Fibroblast of mammary gland (primary cell): Measurements from ENCODE around the gene PHRF1.

Experiments
- DNase-seq: peaks from one replicate; pipeline ENCODE4 v3.0.0-alpha.2; 2010; ENCODE audit warnings: low read depth
- H3K4me3 ChIP-seq: 2 replicates; pipeline ENCODE4 v1.5.1; 2011; ENCODE audit warnings: low read depth, mild to moderate bottlenecking, low read length, moderate library complexity; ENCODE audit not compliant: control insufficient read depth
- TF ChIP-seq, protein P1 (sequence below): conservative IDR thresholded peaks from 2 replicates; pipeline ENCODE4 v1.5.1; 2011; ENCODE audit warnings: low read depth, low read length, inconsistent platforms; ENCODE audit not compliant: control insufficient read depth, insufficient read depth

The PHRF1 gene

GRCh38 chr11:626475-627307 lies 50.4 kb downstream of the PHRF1 start, which contains the start of gene SCT:
SCT (minus strand) TSS chr11:627181; CDS start chr11:627143, 38 bp downstream.
- TF ChIP-seq, protein P1, sequence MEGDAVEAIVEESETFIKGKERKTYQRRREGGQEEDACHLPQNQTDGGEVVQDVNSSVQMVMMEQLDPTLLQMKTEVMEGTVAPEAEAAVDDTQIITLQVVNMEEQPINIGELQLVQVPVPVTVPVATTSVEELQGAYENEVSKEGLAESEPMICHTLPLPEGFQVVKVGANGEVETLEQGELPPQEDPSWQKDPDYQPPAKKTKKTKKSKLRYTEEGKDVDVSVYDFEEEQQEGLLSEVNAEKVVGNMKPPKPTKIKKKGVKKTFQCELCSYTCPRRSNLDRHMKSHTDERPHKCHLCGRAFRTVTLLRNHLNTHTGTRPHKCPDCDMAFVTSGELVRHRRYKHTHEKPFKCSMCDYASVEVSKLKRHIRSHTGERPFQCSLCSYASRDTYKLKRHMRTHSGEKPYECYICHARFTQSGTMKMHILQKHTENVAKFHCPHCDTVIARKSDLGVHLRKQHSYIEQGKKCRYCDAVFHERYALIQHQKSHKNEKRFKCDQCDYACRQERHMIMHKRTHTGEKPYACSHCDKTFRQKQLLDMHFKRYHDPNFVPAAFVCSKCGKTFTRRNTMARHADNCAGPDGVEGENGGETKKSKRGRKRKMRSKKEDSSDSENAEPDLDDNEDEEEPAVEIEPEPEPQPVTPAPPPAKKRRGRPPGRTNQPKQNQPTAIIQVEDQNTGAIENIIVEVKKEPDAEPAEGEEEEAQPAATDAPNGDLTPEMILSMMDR = no peak
- no peak for DNase-seq
- H3K4me3 ChIP-seq = no peak within 1 kb of the TSS

DNA sequence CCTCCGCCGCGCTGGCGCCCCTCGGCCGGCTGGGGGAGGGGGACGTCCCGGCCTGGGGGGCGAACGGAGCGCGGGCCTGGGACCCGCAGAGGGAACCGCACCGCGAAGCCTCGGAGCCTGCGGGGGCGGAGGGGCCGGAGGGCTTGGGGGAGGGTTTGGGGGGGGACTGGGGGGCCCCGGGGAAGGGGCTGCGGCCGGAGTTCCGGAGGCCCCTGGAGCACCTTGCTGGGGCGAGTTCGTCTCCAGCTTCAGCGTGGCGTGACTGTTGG lies 51.0 kb downstream of the PHRF1 start:
- TF ChIP-seq, protein P1 = no peak
- H3K4me3 ChIP-seq = no peak overlapping the region
- no peak for DNase-seq

GRCh38 chr11:628056-628455 lies 51.8 kb downstream of the PHRF1 start:
- TF ChIP-seq, protein P1 = no peak
- DNase-seq = no peak
- H3K4me3 ChIP-seq = no peak overlapping the region

GRCh38 chr11:629237-629583 lies 52.9 kb downstream of the PHRF1 start:
- no peak overlapping the region for H3K4me3 ChIP-seq
- TF ChIP-seq, protein P1 = no peak
- no peak for DNase-seq

DNA sequence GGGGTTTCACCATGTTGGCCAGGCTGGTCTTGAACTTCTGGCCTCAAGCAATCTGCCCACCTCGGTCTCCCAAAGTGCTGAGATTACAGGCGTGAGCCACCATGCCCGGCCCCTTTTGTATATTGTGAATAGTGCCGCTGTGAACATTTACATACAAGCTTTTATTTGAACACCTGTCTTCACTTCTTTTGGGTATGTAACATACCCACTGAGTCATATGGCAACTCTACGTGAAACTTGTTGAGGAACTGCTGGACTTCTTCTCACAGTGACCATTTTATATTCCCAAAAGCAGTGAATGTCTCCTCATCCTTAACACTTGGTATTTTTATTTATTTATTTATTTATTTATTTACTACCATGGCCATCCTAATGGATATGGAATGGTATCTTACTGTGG lies 54.6 kb downstream of the PHRF1 start:
- no peak for DNase-seq
- TF ChIP-seq, protein P1 = no peak
- H3K4me3 ChIP-seq = no peak overlapping the region

DNA sequence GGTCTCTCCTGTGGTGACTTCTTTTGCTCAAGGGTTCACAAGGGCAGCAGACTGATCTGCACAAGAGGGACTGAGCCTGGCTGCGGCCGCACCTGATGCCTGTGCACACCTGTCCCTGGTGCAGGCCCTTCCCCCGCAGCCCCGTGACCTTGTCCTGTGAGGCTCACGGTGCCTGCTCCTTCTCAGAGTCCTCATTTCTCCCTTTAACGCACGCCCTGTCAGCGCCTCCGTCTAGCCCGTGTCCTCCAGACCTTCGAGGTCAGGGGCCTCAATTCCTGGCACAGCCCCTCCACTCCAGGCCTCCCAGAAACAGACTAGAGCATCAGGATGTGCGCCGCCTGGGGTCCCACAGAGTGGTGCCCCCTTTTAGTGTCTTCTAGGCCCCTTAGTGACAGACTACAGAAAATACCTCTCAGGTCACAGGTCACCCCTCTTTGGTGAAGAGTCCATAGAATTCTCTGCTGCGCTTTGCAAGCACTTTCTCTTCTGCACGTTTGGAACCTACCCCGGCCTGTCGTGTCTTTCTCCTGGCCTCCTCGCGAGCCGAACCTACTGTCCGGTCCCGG lies 59.8 kb downstream of the PHRF1 start:
- H3K4me3 ChIP-seq = no peak overlapping the region
- no peak for DNase-seq
- TF ChIP-seq, protein P1 = no peak
